Measurements from ENCODE around the gene MPPED2.

MPPED2 gene

DNA sequence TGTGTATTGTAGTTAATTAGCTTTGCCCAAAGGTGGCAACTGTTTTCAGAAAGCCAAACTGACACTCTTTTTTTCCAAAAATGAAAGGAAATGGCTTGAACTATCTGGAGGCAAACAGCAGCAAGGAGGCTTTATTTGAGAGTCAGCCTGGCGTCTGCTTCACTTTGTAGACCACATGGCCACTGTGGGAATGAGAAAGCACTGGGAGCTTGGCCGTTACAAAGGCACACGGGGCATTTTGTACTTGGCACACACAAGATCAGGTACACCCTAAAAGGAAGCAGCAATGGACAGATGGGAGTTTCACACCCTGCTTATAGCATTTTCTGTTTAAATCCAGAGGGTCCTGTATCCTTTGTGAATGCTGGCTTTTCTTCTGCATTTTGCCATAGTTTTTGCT, 126.3 kb downstream of the MPPED2 start:
- ChIA-PET CTCF (no interaction called here), POLR2A (no interaction called here)
- H3K4me3 ChIP-seq (ENCODE audit: control insufficient read depth in 1 of 7, extremely low read depth in 1 of 7, insufficient read depth in 4 of 7, low read depth in 2 of 7, low read length in 6 of 7) = no peak overlapping the region
- DNase-seq = peak in 2 of 3 donors; percentile 30 to 42
- H3K4me1 ChIP-seq (ENCODE audit: control extremely low read depth in 1 of 4, control insufficient read depth in 4 of 4, insufficient read depth in 4 of 4, low read length in 3 of 4) = peaks cover 0 to 6% (median 0%) of the 10 kb centered on the region in 4 experiments
- H3K27ac ChIP-seq (ENCODE audit: insufficient read depth in 1 of 2, low read depth in 1 of 2, low read length in 2 of 2, poor library complexity in 1 of 2, severe bottlenecking in 2 of 2) = no peak overlapping the region
- WGBS (ENCODE audit: insufficient coverage) = 24% methylated on average over 3 of the region's 3 CpGs
- H3K27me3 ChIP-seq (replicated peaks in 2 of 5; ENCODE audit: control insufficient read depth in 4 of 5, insufficient read depth in 5 of 5, low read length in 4 of 5) = no peaks in the 10 kb centered on the region
- no peaks in the 10 kb centered on the region for H3K36me3 ChIP-seq (ENCODE audit: control insufficient read depth in 4 of 4, insufficient read depth in 4 of 4, low read length in 3 of 4)
- no peaks in the 10 kb centered on the region for H3K9me3 ChIP-seq (ENCODE audit: control extremely low read depth in 1 of 5, control insufficient read depth in 4 of 5, insufficient read depth in 2 of 5, low read depth in 1 of 5, low read length in 4 of 5)

DNA sequence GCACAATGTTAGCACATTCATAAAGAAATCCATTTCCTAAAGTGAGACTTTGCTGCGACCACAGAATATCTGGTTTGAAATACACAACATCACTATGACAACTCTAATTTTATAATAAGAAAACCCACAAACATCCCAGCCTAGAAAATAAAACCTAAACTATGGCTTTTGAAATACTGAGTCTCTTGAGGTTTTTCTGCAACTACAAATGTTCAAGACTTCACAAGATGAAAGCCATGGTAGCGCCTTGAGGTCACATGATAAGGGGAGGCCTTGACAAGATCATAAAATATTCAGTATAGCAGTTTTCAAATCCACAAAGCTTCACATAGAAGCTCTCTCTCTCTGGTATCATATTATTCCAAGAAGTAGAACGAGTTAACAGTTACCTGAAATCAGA, 126.8 kb downstream of the MPPED2 start:
- H3K27ac ChIP-seq (ENCODE audit: insufficient read depth in 1 of 2, low read depth in 1 of 2, low read length in 2 of 2, poor library complexity in 1 of 2, severe bottlenecking in 2 of 2) = no peak overlapping the region
- WGBS (ENCODE audit: insufficient coverage) = 93% methylated on average over 3 of the region's 3 CpGs
- H3K27me3 ChIP-seq (replicated peaks in 2 of 5; ENCODE audit: control insufficient read depth in 4 of 5, insufficient read depth in 5 of 5, low read length in 4 of 5) = no peaks in the 10 kb centered on the region
- H3K36me3 ChIP-seq (ENCODE audit: control insufficient read depth in 4 of 4, insufficient read depth in 4 of 4, low read length in 3 of 4) = no peaks in the 10 kb centered on the region
- CTCF ChIA-PET = no interaction called here
- DNase-seq = peak in 2 of 3 donors; percentile 42 to 53
- POLR2A ChIA-PET = no interaction called here
- no peaks in the 10 kb centered on the region for H3K9me3 ChIP-seq (ENCODE audit: control extremely low read depth in 1 of 5, control insufficient read depth in 4 of 5, insufficient read depth in 2 of 5, low read depth in 1 of 5, low read length in 4 of 5)
- H3K4me1 ChIP-seq (ENCODE audit: control extremely low read depth in 1 of 4, control insufficient read depth in 4 of 4, insufficient read depth in 4 of 4, low read length in 3 of 4) = peaks cover 0 to 6% (median 0%) of the 10 kb centered on the region in 4 experiments
- H3K4me3 ChIP-seq (ENCODE audit: control insufficient read depth in 1 of 7, extremely low read depth in 1 of 7, insufficient read depth in 4 of 7, low read depth in 2 of 7, low read length in 6 of 7) = no peak overlapping the region

DNA sequence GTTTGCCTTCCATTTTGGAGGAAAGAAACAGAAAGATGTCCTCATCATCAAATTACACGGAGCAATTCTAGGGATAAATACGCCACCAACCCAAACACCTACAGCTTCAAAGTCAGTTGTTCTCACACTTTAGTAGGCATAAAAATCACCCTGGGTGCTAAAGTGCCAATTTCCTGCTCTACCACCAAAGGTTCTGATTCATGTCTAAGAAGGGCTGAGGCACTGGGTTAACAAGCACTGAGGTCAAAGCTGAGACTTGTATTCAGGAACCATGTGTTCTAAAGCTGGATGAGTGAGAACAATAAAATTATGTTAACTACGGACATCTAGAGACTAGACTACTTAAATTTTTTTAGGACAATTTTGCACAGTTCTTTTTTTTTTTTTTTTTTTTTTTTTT, 127.6 kb downstream of the MPPED2 start:
- Histone ChIP-seq H3K27ac (ENCODE audit: insufficient read depth in 1 of 2, low read depth in 1 of 2, low read length in 2 of 2, poor library complexity in 1 of 2, severe bottlenecking in 2 of 2) (no peak overlapping the region), H3K4me3 (ENCODE audit: control insufficient read depth in 1 of 7, extremely low read depth in 1 of 7, insufficient read depth in 4 of 7, low read depth in 2 of 7, low read length in 6 of 7) (no peak overlapping the region), H3K36me3 (ENCODE audit: control insufficient read depth in 4 of 4, insufficient read depth in 4 of 4, low read length in 3 of 4) (no peaks in the 10 kb centered on the region), H3K4me1 (ENCODE audit: control extremely low read depth in 1 of 4, control insufficient read depth in 4 of 4, insufficient read depth in 4 of 4, low read length in 3 of 4) (peaks cover 0 to 6% (median 0%) of the 10 kb centered on the region in 4 experiments), H3K9me3 (ENCODE audit: control extremely low read depth in 1 of 5, control insufficient read depth in 4 of 5, insufficient read depth in 2 of 5, low read depth in 1 of 5, low read length in 4 of 5) (no peaks in the 10 kb centered on the region), H3K27me3 (replicated peaks in 2 of 5; ENCODE audit: control insufficient read depth in 4 of 5, insufficient read depth in 5 of 5, low read length in 4 of 5) (no peaks in the 10 kb centered on the region)
- 100% methylated on average over 2 of the region's 3 CpGs for WGBS (ENCODE audit: insufficient coverage)
- DNase-seq = no peak
- POLR2A ChIA-PET = no interaction called here
- CTCF ChIA-PET = no interaction called here

DNA sequence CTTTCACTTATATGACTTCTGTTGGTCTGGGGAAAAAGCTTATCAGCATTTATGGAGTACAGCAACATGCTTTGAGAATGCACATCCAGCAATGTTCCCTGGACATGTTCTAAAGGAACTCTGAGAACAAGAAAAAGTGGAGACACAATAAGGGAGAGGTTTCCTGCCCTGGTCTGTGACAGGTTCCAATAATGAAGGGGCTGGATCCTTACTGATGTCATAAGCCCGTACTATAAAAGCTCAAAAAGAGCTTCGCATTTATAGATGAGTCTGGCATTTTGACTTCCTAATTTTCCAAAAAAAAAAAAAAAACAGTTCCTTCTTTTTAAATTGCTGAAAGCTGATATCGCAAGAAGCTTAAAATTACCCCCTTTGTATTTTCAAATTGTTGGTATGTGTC, 129.1 kb downstream of the MPPED2 start:
- no peak overlapping the region for H3K4me3 ChIP-seq (ENCODE audit: control insufficient read depth in 1 of 7, extremely low read depth in 1 of 7, insufficient read depth in 4 of 7, low read depth in 2 of 7, low read length in 6 of 7)
- no peaks in the 10 kb centered on the region for H3K9me3 ChIP-seq (ENCODE audit: control extremely low read depth in 1 of 5, control insufficient read depth in 4 of 5, insufficient read depth in 2 of 5, low read depth in 1 of 5, low read length in 4 of 5)
- peak in 1 of 3 donors; percentile 14 for DNase-seq
- no peak overlapping the region for H3K27ac ChIP-seq (ENCODE audit: insufficient read depth in 1 of 2, low read depth in 1 of 2, low read length in 2 of 2, poor library complexity in 1 of 2, severe bottlenecking in 2 of 2)
- peaks cover 0 to 6% (median 0%) of the 10 kb centered on the region in 4 experiments for H3K4me1 ChIP-seq (ENCODE audit: control extremely low read depth in 1 of 4, control insufficient read depth in 4 of 4, insufficient read depth in 4 of 4, low read length in 3 of 4)
- no peaks in the 10 kb centered on the region for H3K36me3 ChIP-seq (ENCODE audit: control insufficient read depth in 4 of 4, insufficient read depth in 4 of 4, low read length in 3 of 4)
- ChIA-PET POLR2A (no interaction called here), CTCF (interaction anchor here (0.7 kb wide), 1 partner anchor 112 kb away, joined by 3 read pairs; no protein-coding TSS in a partner anchor)
- WGBS (ENCODE audit: insufficient coverage) = 21% methylated on average over 2 of the region's 3 CpGs
- H3K27me3 ChIP-seq (replicated peaks in 2 of 5; ENCODE audit: control insufficient read depth in 4 of 5, insufficient read depth in 5 of 5, low read length in 4 of 5) = no peaks in the 10 kb centered on the region

DNA sequence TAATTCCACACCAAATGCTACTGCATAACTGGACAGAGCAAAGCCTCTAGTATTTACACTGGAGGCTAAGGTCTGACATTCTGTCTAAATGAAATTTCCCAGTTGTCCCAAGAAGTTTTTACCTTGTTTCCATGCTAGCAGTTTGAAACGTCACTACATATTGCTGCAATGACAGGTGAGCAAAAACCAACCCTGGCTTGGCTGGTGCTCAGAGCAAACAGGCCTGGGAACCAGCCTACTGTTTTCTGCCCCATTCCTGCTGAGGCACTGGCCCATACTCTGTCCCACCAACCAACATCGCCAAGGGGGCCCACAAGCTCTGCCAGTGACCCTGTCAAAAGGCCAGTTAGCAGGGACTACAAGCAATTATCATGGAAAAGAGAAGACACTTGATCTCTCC, 131.1 kb downstream of the MPPED2 start:
- CTCF ChIA-PET = no interaction called here

DNA sequence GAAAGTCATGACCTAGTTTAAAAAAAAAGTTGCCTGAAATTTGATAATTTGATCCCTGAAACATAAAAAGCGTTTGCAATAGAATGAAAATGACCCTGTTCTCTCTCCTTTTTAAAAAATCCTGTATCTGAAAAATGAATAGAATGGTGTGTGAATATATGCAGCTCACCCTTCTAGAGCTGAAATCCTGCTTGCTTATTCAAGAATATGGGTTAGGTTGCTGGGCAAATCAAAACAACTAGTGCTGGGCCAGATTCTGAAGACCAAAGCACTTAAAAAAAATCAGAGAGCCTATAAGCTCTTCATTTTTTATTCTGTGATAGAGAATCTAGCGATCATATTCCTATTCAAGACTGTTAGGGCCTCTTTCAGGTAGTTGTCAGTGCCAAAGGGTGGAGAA, 131.6 kb downstream of the MPPED2 start:
- Histone ChIP-seq H3K27ac (ENCODE audit: insufficient read depth in 1 of 2, low read depth in 1 of 2, low read length in 2 of 2, poor library complexity in 1 of 2, severe bottlenecking in 2 of 2) (no peak overlapping the region), H3K9me3 (ENCODE audit: control extremely low read depth in 1 of 5, control insufficient read depth in 4 of 5, insufficient read depth in 2 of 5, low read depth in 1 of 5, low read length in 4 of 5) (no peaks in the 10 kb centered on the region), H3K4me3 (ENCODE audit: control insufficient read depth in 1 of 7, extremely low read depth in 1 of 7, insufficient read depth in 4 of 7, low read depth in 2 of 7, low read length in 6 of 7) (no peak overlapping the region), H3K4me1 (ENCODE audit: control extremely low read depth in 1 of 4, control insufficient read depth in 4 of 4, insufficient read depth in 4 of 4, low read length in 3 of 4) (peaks cover 0 to under 1% (median 0%) of the 10 kb centered on the region in 4 experiments), H3K27me3 (replicated peaks in 2 of 5; ENCODE audit: control insufficient read depth in 4 of 5, insufficient read depth in 5 of 5, low read length in 4 of 5) (no peaks in the 10 kb centered on the region), H3K36me3 (ENCODE audit: control insufficient read depth in 4 of 4, insufficient read depth in 4 of 4, low read length in 3 of 4) (no peaks in the 10 kb centered on the region)
- no CpG with 5 or more reads among the region's 2 CpGs for WGBS (ENCODE audit: insufficient coverage)
- no peak for DNase-seq
- ChIA-PET POLR2A (no interaction called here), CTCF (no interaction called here)

More for the DNA sequence above, 131.1 kb downstream of the MPPED2 start:
- WGBS (ENCODE audit: insufficient coverage) = 100% methylated on average over 2 of the region's 2 CpGs
- H3K9me3 ChIP-seq (ENCODE audit: control extremely low read depth in 1 of 5, control insufficient read depth in 4 of 5, insufficient read depth in 2 of 5, low read depth in 1 of 5, low read length in 4 of 5) = no peaks in the 10 kb centered on the region
- POLR2A ChIA-PET = no interaction called here
- DNase-seq = no peak
- no peaks in the 10 kb centered on the region for H3K27me3 ChIP-seq (replicated peaks in 2 of 5; ENCODE audit: control insufficient read depth in 4 of 5, insufficient read depth in 5 of 5, low read length in 4 of 5)
- H3K4me1 ChIP-seq (ENCODE audit: control extremely low read depth in 1 of 4, control insufficient read depth in 4 of 4, insufficient read depth in 4 of 4, low read length in 3 of 4) = peaks cover 0 to 5% (median 0%) of the 10 kb centered on the region in 4 experiments
- H3K36me3 ChIP-seq (ENCODE audit: control insufficient read depth in 4 of 4, insufficient read depth in 4 of 4, low read length in 3 of 4) = no peaks in the 10 kb centered on the region
- no peak overlapping the region for H3K4me3 ChIP-seq (ENCODE audit: control insufficient read depth in 1 of 7, extremely low read depth in 1 of 7, insufficient read depth in 4 of 7, low read depth in 2 of 7, low read length in 6 of 7)
- no peak overlapping the region for H3K27ac ChIP-seq (ENCODE audit: insufficient read depth in 1 of 2, low read depth in 1 of 2, low read length in 2 of 2, poor library complexity in 1 of 2, severe bottlenecking in 2 of 2)

DNA sequence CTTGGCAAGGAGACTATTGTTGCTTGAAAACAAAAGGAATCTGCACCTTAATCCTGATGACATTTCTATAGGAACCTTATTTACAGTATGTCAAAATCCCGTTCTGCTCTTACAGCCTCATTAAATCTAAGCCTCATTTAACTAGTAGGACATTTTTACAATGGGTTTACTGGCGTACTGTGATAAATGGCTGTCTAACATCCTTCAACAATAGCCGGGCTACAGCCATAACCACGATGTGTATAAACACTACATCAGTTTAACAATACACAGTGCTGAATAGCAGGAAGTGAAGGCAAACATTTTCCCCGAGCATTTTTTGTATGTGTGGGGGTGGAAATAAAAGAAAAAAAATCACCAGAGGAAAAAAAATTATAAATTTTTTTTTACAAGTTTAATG, 132.0 kb downstream of the MPPED2 start:
- 100% methylated on average over 2 of the region's 5 CpGs for WGBS (ENCODE audit: insufficient coverage)
- no peak for DNase-seq
- CTCF ChIA-PET = no interaction called here

More for the DNA sequence above, 132.0 kb downstream of the MPPED2 start:
- Histone ChIP-seq H3K36me3 (ENCODE audit: control insufficient read depth in 4 of 4, insufficient read depth in 4 of 4, low read length in 3 of 4) (no peaks in the 10 kb centered on the region), H3K27me3 (replicated peaks in 2 of 5; ENCODE audit: control insufficient read depth in 4 of 5, insufficient read depth in 5 of 5, low read length in 4 of 5) (no peaks in the 10 kb centered on the region), H3K4me3 (ENCODE audit: control insufficient read depth in 1 of 7, extremely low read depth in 1 of 7, insufficient read depth in 4 of 7, low read depth in 2 of 7, low read length in 6 of 7) (no peak overlapping the region), H3K4me1 (ENCODE audit: control extremely low read depth in 1 of 4, control insufficient read depth in 4 of 4, insufficient read depth in 4 of 4, low read length in 3 of 4) (no peaks in the 10 kb centered on the region), H3K9me3 (ENCODE audit: control extremely low read depth in 1 of 5, control insufficient read depth in 4 of 5, insufficient read depth in 2 of 5, low read depth in 1 of 5, low read length in 4 of 5) (no peaks in the 10 kb centered on the region), H3K27ac (ENCODE audit: insufficient read depth in 1 of 2, low read depth in 1 of 2, low read length in 2 of 2, poor library complexity in 1 of 2, severe bottlenecking in 2 of 2) (no peak overlapping the region)
- POLR2A ChIA-PET = no interaction called here
